ENCODE data around the gene GALC.

Gene GALC

DNA sequence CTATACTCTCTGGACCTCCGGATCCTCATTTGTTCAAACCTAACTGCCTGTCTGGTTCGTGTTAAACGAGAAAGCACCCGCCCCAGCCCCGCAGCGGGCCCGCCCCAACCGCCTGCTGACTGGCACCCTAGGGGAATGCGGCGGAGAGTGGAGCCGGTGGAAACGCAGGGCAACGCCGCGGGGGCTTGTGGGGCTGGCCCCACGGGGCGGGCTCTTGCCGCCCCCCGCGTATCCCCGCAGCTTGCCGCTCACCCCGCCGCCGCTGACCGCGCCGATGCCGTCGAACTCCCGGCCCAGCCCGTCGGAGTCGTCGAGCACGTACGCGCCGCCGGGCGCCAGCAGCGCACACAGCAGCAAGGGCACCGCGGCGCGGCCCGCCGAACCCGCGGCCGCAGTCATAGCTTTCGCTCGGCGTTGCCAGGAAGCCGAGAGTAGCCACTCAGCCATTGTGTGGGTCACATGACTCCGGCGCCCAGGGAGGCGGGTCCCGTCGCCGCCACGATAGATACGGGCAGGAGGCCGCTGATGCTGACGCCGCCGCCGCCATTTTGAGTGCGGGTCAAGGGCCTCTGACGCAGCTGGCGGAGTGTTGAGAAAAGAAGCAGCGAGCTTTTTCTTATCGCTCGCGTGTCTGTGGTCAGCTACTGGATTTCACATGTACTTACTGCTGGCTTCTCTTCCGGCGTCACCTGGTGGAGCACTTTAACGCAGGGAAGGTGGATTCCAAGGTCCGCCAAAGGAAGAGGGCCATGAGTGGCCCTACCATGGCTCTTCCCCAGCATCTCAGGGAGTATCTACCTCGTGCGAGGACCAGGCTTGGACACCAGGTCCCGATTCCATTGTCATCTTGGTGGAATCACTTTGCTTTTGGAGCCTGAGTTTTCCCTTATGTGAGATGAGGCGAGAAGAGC, at the start of gene GALC:
Gene GALC (minus strand): TSS at position 465 of the 911 bp plus-strand sequence. CDS start 18 bp downstream, at position 447.
- Histone ChIP-seq H3K9ac (ENCODE audit: low read depth, low read length) (peak within 1 kb of the TSS; percentile 75), H3K4me3 (ENCODE audit: low read depth, low read length) (peak within 1 kb of the TSS; percentile 81), H3K27me3 (ENCODE audit: control insufficient read depth, insufficient read depth, low read length) (no peaks in the 10 kb centered on the region), H3K4me1 (ENCODE audit: control insufficient read depth, insufficient read depth, low read length) (peaks cover 22% of the 10 kb centered on the region), H3K9me3 (ENCODE audit: control insufficient read depth, insufficient read depth, low read length) (no peaks in the 10 kb centered on the region), H3K27ac (ENCODE audit: low read depth, low read length) (peak within 1 kb of the TSS; percentile 81), H3K36me3 (ENCODE audit: control insufficient read depth, insufficient read depth, low read length) (no peaks in the 10 kb centered on the region)

- Histone ChIP-seq H3K9ac (ENCODE audit: low read depth, low read length) (no peak overlapping the region), H3K4me1 (ENCODE audit: control insufficient read depth, insufficient read depth, low read length) (peaks cover 15% of the 10 kb centered on the region), H3K4me3 (ENCODE audit: low read depth, low read length) (no peak overlapping the region), H3K27me3 (ENCODE audit: control insufficient read depth, insufficient read depth, low read length) (no peaks in the 10 kb centered on the region), H3K9me3 (ENCODE audit: control insufficient read depth, insufficient read depth, low read length) (no peaks in the 10 kb centered on the region), H3K27ac (ENCODE audit: low read depth, low read length) (no peak overlapping the region), H3K36me3 (ENCODE audit: control insufficient read depth, insufficient read depth, low read length) (no peaks in the 10 kb centered on the region)
Measured at GRCh38 chr14:88040146-88040545, 47.2 kb upstream of the GALC start.

DNA sequence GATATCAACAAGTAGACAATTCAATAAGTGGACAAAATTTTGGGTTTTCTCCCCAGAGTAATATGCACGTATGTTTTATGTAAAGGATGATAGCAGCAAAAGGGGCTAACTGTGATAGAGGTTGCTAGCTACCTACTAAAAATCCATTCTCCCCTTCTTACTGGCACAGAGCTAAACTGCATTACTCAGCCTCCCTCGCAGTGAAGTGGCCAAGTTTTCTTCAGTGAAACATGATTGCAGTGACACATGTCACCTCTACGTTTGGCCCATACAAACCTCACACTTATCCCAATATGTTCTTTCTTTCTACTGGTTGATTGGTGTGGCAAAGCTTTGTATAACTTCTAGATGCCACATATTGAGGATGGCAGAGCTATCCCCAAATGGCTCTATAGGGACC, 46.2 kb upstream of the GALC start:
- Histone ChIP-seq H3K27ac (ENCODE audit: low read depth, low read length) (no peak overlapping the region), H3K4me3 (ENCODE audit: low read depth, low read length) (no peak overlapping the region)

GRCh38 chr14:88037325-88037724, 44.3 kb upstream of the GALC start:
- H3K36me3 ChIP-seq (ENCODE audit: control insufficient read depth, insufficient read depth, low read length): no peaks in the 10 kb centered on the region
- no peak overlapping the region for H3K4me3 ChIP-seq (ENCODE audit: low read depth, low read length)
- H3K27ac ChIP-seq (ENCODE audit: low read depth, low read length): peak overlapping the region; percentile 5
- peaks cover 15% of the 10 kb centered on the region for H3K4me1 ChIP-seq (ENCODE audit: control insufficient read depth, insufficient read depth, low read length)
- H3K9me3 ChIP-seq (ENCODE audit: control insufficient read depth, insufficient read depth, low read length): no peaks in the 10 kb centered on the region
- H3K27me3 ChIP-seq (ENCODE audit: control insufficient read depth, insufficient read depth, low read length): no peaks in the 10 kb centered on the region
- no peak overlapping the region for H3K9ac ChIP-seq (ENCODE audit: low read depth, low read length)

More for the DNA sequence above, 46.2 kb upstream of the GALC start:
- Histone ChIP-seq H3K27me3 (ENCODE audit: control insufficient read depth, insufficient read depth, low read length) (no peaks in the 10 kb centered on the region), H3K36me3 (ENCODE audit: control insufficient read depth, insufficient read depth, low read length) (no peaks in the 10 kb centered on the region), H3K9ac (ENCODE audit: low read depth, low read length) (no peak overlapping the region), H3K9me3 (ENCODE audit: control insufficient read depth, insufficient read depth, low read length) (no peaks in the 10 kb centered on the region), H3K4me1 (ENCODE audit: control insufficient read depth, insufficient read depth, low read length) (peaks cover 15% of the 10 kb centered on the region)

DNA sequence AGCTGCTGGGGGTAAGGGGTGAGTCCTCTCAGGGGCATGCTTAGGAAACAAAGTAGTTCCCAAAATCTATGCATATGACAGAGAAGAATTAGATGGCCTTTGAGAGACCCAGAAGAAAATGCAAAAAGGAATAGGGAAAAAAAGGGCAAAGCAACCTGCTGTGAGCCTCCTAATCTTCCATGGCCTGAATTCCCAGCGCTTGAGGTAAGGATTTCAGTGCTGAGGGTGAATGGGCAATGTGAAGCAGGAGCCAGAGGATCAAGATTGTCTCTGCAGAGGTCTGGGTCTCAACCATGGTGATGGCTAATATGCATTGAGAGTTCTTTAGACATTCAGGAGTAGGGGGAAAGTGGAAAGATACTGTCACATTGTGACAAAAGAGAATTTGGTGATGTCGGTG, 43.4 kb upstream of the GALC start:
- Histone ChIP-seq H3K4me3 (ENCODE audit: low read depth, low read length) (no peak overlapping the region), H3K9ac (ENCODE audit: low read depth, low read length) (no peak overlapping the region), H3K9me3 (ENCODE audit: control insufficient read depth, insufficient read depth, low read length) (no peaks in the 10 kb centered on the region), H3K27ac (ENCODE audit: low read depth, low read length) (peak overlapping the region; percentile 37), H3K27me3 (ENCODE audit: control insufficient read depth, insufficient read depth, low read length) (no peaks in the 10 kb centered on the region), H3K4me1 (ENCODE audit: control insufficient read depth, insufficient read depth, low read length) (peaks cover 15% of the 10 kb centered on the region), H3K36me3 (ENCODE audit: control insufficient read depth, insufficient read depth, low read length) (no peaks in the 10 kb centered on the region)

- Histone ChIP-seq H3K9ac (ENCODE audit: low read depth, low read length) (no peak overlapping the region), H3K36me3 (ENCODE audit: control insufficient read depth, insufficient read depth, low read length) (no peaks in the 10 kb centered on the region), H3K9me3 (ENCODE audit: control insufficient read depth, insufficient read depth, low read length) (no peaks in the 10 kb centered on the region), H3K27ac (ENCODE audit: low read depth, low read length) (no peak overlapping the region), H3K4me3 (ENCODE audit: low read depth, low read length) (no peak overlapping the region), H3K4me1 (ENCODE audit: control insufficient read depth, insufficient read depth, low read length) (peaks cover 15% of the 10 kb centered on the region), H3K27me3 (ENCODE audit: control insufficient read depth, insufficient read depth, low read length) (no peaks in the 10 kb centered on the region)
Measured at GRCh38 chr14:88034076-88034475, 41.1 kb upstream of the GALC start.

- H3K36me3 ChIP-seq (ENCODE audit: control insufficient read depth, insufficient read depth, low read length): no peaks in the 10 kb centered on the region
- peaks cover 11% of the 10 kb centered on the region; the same call in 1 of the 2 replicates for H3K4me1 ChIP-seq (ENCODE audit: control insufficient read depth, insufficient read depth, low read length)
- no peaks in the 10 kb centered on the region for H3K9me3 ChIP-seq (ENCODE audit: control insufficient read depth, insufficient read depth, low read length)
- H3K4me3 ChIP-seq (ENCODE audit: low read depth, low read length): no peak overlapping the region
- H3K9ac ChIP-seq (ENCODE audit: low read depth, low read length): no peak overlapping the region
- H3K27ac ChIP-seq (ENCODE audit: low read depth, low read length): no peak overlapping the region
- no peaks in the 10 kb centered on the region for H3K27me3 ChIP-seq (ENCODE audit: control insufficient read depth, insufficient read depth, low read length)
Measured at GRCh38 chr14:88032373-88032772, 39.4 kb upstream of the GALC start.

- Histone ChIP-seq H3K9me3 (ENCODE audit: control insufficient read depth, insufficient read depth, low read length) (no peaks in the 10 kb centered on the region), H3K27me3 (ENCODE audit: control insufficient read depth, insufficient read depth, low read length) (no peaks in the 10 kb centered on the region), H3K27ac (ENCODE audit: low read depth, low read length) (no peak overlapping the region), H3K4me1 (ENCODE audit: control insufficient read depth, insufficient read depth, low read length) (no peaks in the 10 kb centered on the region), H3K36me3 (ENCODE audit: control insufficient read depth, insufficient read depth, low read length) (no peaks in the 10 kb centered on the region), H3K9ac (ENCODE audit: low read depth, low read length) (no peak overlapping the region), H3K4me3 (ENCODE audit: low read depth, low read length) (no peak overlapping the region)
Measured at GRCh38 chr14:88030892-88031291, 37.9 kb upstream of the GALC start.

DNA sequence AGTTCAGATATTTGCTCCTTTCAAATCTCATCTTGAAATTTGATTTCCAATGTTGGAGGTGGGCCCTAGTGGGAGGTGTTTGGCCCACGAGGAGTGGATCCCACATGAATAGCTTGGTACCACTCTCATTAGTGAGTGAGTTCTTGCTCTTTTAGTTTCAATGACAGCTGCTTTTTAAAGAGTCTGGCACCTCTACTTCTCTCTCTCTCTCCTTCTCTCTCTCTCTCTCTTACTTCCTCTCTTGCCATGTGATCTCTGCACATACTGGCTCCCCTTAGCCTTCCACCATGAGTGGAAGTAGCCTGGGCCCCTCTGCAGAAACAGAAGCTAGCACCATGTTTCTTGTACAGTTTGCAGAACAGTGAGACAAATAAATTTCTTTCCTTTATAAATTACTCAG, 37.1 kb upstream of the GALC start:
- Histone ChIP-seq H3K4me1 (ENCODE audit: control insufficient read depth, insufficient read depth, low read length) (no peaks in the 10 kb centered on the region), H3K36me3 (ENCODE audit: control insufficient read depth, insufficient read depth, low read length) (no peaks in the 10 kb centered on the region), H3K27me3 (ENCODE audit: control insufficient read depth, insufficient read depth, low read length) (no peaks in the 10 kb centered on the region), H3K4me3 (ENCODE audit: low read depth, low read length) (no peak overlapping the region), H3K27ac (ENCODE audit: low read depth, low read length) (no peak overlapping the region), H3K9ac (ENCODE audit: low read depth, low read length) (no peak overlapping the region), H3K9me3 (ENCODE audit: control insufficient read depth, insufficient read depth, low read length) (no peaks in the 10 kb centered on the region)

GRCh38 chr14:88029500-88029899, 36.5 kb upstream of the GALC start:
- no peaks in the 10 kb centered on the region for H3K27me3 ChIP-seq (ENCODE audit: control insufficient read depth, insufficient read depth, low read length)
- no peak overlapping the region for H3K27ac ChIP-seq (ENCODE audit: low read depth, low read length)
- no peaks in the 10 kb centered on the region for H3K9me3 ChIP-seq (ENCODE audit: control insufficient read depth, insufficient read depth, low read length)
- no peak overlapping the region for H3K4me3 ChIP-seq (ENCODE audit: low read depth, low read length)
- no peaks in the 10 kb centered on the region for H3K4me1 ChIP-seq (ENCODE audit: control insufficient read depth, insufficient read depth, low read length)
- no peaks in the 10 kb centered on the region for H3K36me3 ChIP-seq (ENCODE audit: control insufficient read depth, insufficient read depth, low read length)
- H3K9ac ChIP-seq (ENCODE audit: low read depth, low read length): no peak overlapping the region

- Histone ChIP-seq H3K4me3 (ENCODE audit: low read depth, low read length) (no peak overlapping the region), H3K36me3 (ENCODE audit: control insufficient read depth, insufficient read depth, low read length) (no peaks in the 10 kb centered on the region)
Measured at GRCh38 chr14:88026890-88027289, 33.9 kb upstream of the GALC start.

More at GRCh38 chr14:88026890-88027289, 33.9 kb upstream of the GALC start:
- Histone ChIP-seq H3K9ac (ENCODE audit: low read depth, low read length) (no peak overlapping the region), H3K27me3 (ENCODE audit: control insufficient read depth, insufficient read depth, low read length) (no peaks in the 10 kb centered on the region), H3K27ac (ENCODE audit: low read depth, low read length) (no peak overlapping the region), H3K4me1 (ENCODE audit: control insufficient read depth, insufficient read depth, low read length) (peaks cover 11% of the 10 kb centered on the region), H3K9me3 (ENCODE audit: control insufficient read depth, insufficient read depth, low read length) (no peaks in the 10 kb centered on the region)

Measured in HUES48 (cell line).